ENCODE measurements around the gene HP. TPM values are rescaled to one million over a fixed set of nuclear protein-coding genes. Genes with fewer than 3 reads are reported as not detected.

HP gene
- total and polyA plus RNA-seq, 8 donors: 0.08 to 43.5 (median 1.3) TPM

DNA sequence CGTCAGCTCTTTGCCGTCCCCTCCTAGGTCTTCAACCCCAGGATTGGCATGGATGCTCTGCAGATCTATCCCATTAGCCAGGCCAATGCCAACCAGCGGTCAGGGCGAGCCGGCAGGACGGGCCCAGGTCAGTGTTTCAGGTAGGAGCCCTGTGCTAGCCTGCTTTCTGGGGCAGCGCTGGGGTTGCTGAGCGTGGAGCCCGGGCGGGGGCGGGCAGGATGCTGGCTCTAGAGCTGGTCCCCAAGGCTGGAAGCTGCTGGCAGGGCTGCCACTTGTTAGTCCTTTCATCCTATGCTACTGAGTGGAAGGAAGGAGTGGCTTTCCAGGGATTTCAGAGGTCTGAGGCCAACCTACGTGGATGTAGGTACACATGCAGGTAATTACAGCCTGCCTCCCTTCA lies 51.7 kb downstream of the HP start:
- no peaks in the 10 kb centered on the region for H3K27me3 ChIP-seq
- no peak for FAIRE-seq
- 96 to 98% methylated on average over 12 of the region's 12 CpGs for WGBS, 2 donors

DNA sequence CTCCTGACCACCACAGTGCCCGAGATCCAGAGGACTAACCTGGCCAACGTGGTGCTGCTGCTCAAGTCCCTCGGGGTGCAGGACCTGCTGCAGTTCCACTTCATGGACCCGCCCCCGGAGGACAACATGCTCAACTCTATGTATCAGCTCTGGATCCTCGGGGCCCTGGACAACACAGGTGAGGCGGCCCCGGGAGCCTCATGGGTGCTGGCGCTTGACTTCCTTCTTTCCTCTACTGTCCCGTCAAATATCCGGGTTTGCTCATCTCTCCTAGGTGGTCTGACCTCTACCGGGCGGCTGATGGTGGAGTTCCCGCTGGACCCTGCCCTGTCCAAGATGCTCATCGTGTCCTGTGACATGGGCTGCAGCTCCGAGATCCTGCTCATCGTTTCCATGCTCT lies 53.1 kb downstream of the HP start:
- Histone ChIP-seq H3K9me3 (no peaks in the 10 kb centered on the region), H3K36me3 (peaks cover 12 to 96% (median 57%) of the 10 kb centered on the region in 3 donors), H3K4me3 (no peak overlapping the region), H3K27ac (no peak overlapping the region), H3K4me1 (no peaks in the 10 kb centered on the region), H3K27me3 (no peaks in the 10 kb centered on the region)
- TF ChIP-seq, protein P1, sequence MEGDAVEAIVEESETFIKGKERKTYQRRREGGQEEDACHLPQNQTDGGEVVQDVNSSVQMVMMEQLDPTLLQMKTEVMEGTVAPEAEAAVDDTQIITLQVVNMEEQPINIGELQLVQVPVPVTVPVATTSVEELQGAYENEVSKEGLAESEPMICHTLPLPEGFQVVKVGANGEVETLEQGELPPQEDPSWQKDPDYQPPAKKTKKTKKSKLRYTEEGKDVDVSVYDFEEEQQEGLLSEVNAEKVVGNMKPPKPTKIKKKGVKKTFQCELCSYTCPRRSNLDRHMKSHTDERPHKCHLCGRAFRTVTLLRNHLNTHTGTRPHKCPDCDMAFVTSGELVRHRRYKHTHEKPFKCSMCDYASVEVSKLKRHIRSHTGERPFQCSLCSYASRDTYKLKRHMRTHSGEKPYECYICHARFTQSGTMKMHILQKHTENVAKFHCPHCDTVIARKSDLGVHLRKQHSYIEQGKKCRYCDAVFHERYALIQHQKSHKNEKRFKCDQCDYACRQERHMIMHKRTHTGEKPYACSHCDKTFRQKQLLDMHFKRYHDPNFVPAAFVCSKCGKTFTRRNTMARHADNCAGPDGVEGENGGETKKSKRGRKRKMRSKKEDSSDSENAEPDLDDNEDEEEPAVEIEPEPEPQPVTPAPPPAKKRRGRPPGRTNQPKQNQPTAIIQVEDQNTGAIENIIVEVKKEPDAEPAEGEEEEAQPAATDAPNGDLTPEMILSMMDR (IDR thresholded peaks at IDR 0.05): no peak
- intact Hi-C loops (cut with DNase I): no loop called here
- ATAC-seq (no peak), FAIRE-seq (no peak), DNase-seq (no peak)
- WGBS, 2 donors: 91 to 95% methylated on average over 17 of the region's 17 CpGs

More for the DNA sequence above, 51.7 kb downstream of the HP start:
- intact Hi-C loops (cut with DNase I): no loop called here
- Histone ChIP-seq H3K27ac (no peak overlapping the region), H3K4me1 (no peaks in the 10 kb centered on the region), H3K4me3 (no peak overlapping the region), H3K9me3 (no peaks in the 10 kb centered on the region), H3K36me3 (peaks cover 12 to 94% (median 70%) of the 10 kb centered on the region in 3 donors)
- ATAC-seq (no peak), DNase-seq (no peak)
- TF ChIP-seq, protein P1 (IDR thresholded peaks at IDR 0.05): no peak

DNA sequence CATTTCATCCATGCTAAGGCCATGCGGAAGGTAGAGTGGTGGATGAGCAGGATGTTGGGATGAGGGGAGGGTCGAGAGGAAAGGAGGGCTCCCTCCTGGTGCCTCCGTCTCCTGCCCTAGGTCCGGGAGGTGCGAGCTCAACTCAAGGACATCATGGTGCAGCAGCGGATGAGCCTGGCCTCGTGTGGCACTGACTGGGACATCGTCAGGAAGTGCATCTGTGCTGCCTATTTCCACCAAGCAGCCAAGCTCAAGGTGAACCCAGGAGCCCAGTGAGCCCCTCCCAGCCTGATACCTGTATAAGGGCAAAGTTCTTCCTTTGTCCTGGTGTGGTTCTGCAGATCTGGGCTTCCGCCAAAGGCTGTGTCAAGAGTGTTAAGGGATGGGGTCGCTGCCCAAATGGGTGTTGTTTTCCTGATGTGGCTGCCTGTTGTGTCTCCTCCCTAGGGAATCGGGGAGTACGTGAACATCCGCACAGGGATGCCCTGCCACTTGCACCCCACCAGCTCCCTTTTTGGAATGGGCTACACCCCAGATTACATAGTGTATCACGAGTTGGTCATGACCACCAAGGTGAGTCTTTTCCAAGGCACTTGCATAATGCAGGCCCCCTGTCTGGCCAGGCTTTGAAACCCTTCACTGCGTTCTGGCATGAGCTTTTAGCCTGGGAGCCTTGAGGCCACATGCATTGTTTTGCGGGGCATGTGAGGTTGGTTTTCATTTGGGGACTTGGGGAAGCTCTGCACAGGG lies 54.2 kb downstream of the HP start:
- no peak overlapping the region for H3K4me3 ChIP-seq
- H3K27me3 ChIP-seq: no peaks in the 10 kb centered on the region
- 82 to 84% methylated on average over 16 of the region's 16 CpGs for WGBS, 2 donors
- H3K4me1 ChIP-seq: no peaks in the 10 kb centered on the region
- no peak overlapping the region for H3K27ac ChIP-seq
- no peaks in the 10 kb centered on the region for H3K9me3 ChIP-seq
- intact Hi-C loops (cut with DNase I): no loop called here
- peaks cover 12 to 91% (median 46%) of the 10 kb centered on the region in 3 donors for H3K36me3 ChIP-seq
- FAIRE-seq (no peak), ATAC-seq (no peak), DNase-seq (no peak)
- TF ChIP-seq, protein P1 (IDR thresholded peaks at IDR 0.05): no peak

DNA sequence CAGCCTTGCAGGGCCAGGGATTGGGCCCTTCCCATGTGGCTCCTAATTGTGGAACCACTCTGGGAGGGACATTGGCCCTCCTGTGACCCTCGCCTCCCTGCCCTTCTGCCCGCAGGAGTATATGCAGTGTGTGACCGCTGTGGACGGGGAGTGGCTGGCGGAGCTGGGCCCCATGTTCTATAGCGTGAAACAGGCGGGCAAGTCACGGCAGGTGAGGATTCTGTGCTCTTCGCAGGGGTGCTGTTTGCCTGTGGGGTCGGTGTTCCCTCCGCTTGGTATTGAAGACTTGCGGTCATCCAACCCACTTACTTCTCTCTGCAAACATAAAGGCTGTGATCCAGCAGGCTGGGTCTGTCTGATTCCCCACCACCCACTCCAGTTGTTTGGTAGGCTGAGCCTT lies 55.0 kb downstream of the HP start:
- intact Hi-C loops (cut with DNase I): no loop called here
- Histone ChIP-seq H3K27me3 (no peaks in the 10 kb centered on the region), H3K4me3 (no peak overlapping the region), H3K4me1 (no peaks in the 10 kb centered on the region), H3K9me3 (no peaks in the 10 kb centered on the region), H3K36me3 (peaks cover 12 to 84% (median 38%) of the 10 kb centered on the region in 3 donors), H3K27ac (no peak overlapping the region)
- TF ChIP-seq, protein P1 (IDR thresholded peaks at IDR 0.05): no peak
- DNase-seq (no peak), ATAC-seq (no peak), FAIRE-seq (no peak)
- WGBS, 2 donors: 95 to 98% methylated on average over 12 of the region's 12 CpGs

DNA sequence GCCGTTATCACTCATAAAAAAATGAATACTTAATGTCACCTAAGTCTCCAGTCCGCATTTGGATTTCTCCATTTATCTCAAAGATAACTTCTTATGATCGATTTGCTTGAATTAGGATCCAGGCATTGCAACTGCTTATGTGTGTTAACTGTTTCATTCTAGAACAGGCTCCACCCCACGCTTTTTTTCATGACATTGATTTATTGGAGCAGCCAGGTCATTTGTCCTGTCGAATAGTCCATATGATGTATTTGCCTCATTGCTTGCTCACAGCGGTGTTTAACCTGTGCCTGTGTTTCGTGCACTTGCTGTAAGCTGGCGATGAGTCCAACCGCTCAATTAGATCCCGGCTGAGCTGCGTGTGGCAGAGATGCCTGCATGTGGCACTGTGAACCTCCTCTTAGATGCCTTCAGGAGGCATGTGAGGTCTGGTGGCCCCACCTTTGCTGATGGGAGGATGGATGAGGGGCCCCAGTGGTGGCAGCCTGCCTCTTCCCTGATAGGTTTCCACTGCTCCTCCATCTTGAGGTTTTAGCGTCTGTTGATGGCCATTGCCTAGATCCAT lies 55.7 kb downstream of the HP start:
- TF ChIP-seq, protein P1 (IDR thresholded peaks at IDR 0.05): no peak
- intact Hi-C loops (cut with DNase I): no loop called here
- Histone ChIP-seq H3K27ac (no peak overlapping the region), H3K9me3 (no peaks in the 10 kb centered on the region), H3K36me3 (peaks cover 12 to 76% (median 32%) of the 10 kb centered on the region in 3 donors), H3K4me1 (no peaks in the 10 kb centered on the region), H3K4me3 (no peak overlapping the region), H3K27me3 (no peaks in the 10 kb centered on the region)
- WGBS, 2 donors: 86 to 87% methylated on average over 12 of the region's 12 CpGs
- FAIRE-seq (no peak), DNase-seq (no peak), ATAC-seq (no peak)
